Measurements from ENCODE around the gene TNIK. TPM values are rescaled to one million over a fixed set of nuclear protein-coding genes. Genes with fewer than 3 reads are reported as not detected.

Gene TNIK
- total and polyA plus RNA-seq, 10 of the 15 experiments (the other 5 are each of a cell fraction or from before 2014, with no cell fraction given), result 13.9 to 74.3 (median 48.2) TPM

GRCh38 chr3:171279972-171280371 lies 180.2 kb downstream of the TNIK start:
- Histone ChIP-seq H4K20me1 (ENCODE audit: control insufficient read depth, insufficient read depth) (no peaks in the 10 kb centered on the region), H3K4me3 (no peak overlapping the region), H3K79me2 (ENCODE audit: control insufficient read depth, insufficient read depth, low read length) (peaks cover 89% of the 10 kb centered on the region), H3K9me3 (replicated peaks; ENCODE audit: control insufficient read depth, insufficient read depth, low read length) (no peaks in the 10 kb centered on the region), H3K36me3 (ENCODE audit: control insufficient read depth in 2 of 2, insufficient read depth in 2 of 2, low read length in 1 of 2) (no peaks in the 10 kb centered on the region; a peak in 1 of 4 replicates), H3K27ac (ENCODE audit: control insufficient read depth, insufficient read depth) (peak overlapping the region; percentile 1), H3K9ac (ENCODE audit: control insufficient read depth, insufficient read depth, low read length) (no peak overlapping the region), H3K4me1 (ENCODE audit: control insufficient read depth, insufficient read depth, low read length) (peaks cover 50% of the 10 kb centered on the region), H3K27me3 (replicated peaks in 1 of 2; ENCODE audit: control insufficient read depth in 2 of 2, insufficient read depth in 2 of 2, low read length in 1 of 2) (no peaks in the 10 kb centered on the region), H2AFZ (ENCODE audit: control insufficient read depth, low read depth, low read length) (no peak overlapping the region), H3K4me2 (ENCODE audit: control insufficient read depth, insufficient read depth) (no peak overlapping the region)
- DNase-seq (ENCODE audit: low read depth, low spot score), result no peak
- ChIA-PET POLR2A (interaction anchor here (0.5 to 6.9 kb wide), 6 partner anchors 11 to 36 kb away, joined by 3 to 37 read pairs (median 4); no protein-coding TSS in a partner anchor), CTCF (interaction anchor here (1.1 to 1.5 kb wide), 3 partner anchors 14 to 92 kb away, joined by 3 to 5 read pairs (median 4); no protein-coding TSS in a partner anchor), RAD21 (ENCODE audit: unreplicated experiment) (interaction anchor here (0.9 to 10.2 kb wide), 11 partner anchors 11 to 182 kb away, joined by 3 to 97 read pairs (median 8); no protein-coding TSS in a partner anchor), SMC1A (ENCODE audit: uncharacterized antibody, unreplicated experiment) (interaction anchor here (0.7 to 28.2 kb wide), 13 partner anchors 9 to 157 kb away, joined by 3 to 657 read pairs (median 4); no protein-coding TSS in a partner anchor)
- intact Hi-C loops (cut with micrococcal nuclease; ENCODE audit: unreplicated experiment) (loop anchor here (5.0 to 10.0 kb wide), 2 partner anchors 33 to 285 kb away; no protein-coding TSS in a partner anchor), in situ Hi-C loops (cut with MboI) (no loop called here)
- TF ChIP-seq ZNF592 (IDR thresholded peaks at IDR 0.05), result no peak
- TF ChIP-seq NFIC (IDR thresholded peaks at IDR 0.05; ENCODE audit: low read depth, low read length), result no peak
- no peak for TF ChIP-seq ZNF274 (IDR thresholded peaks at IDR 0.05; ENCODE audit: insufficient read depth, insufficient read length)
- TF ChIP-seq IKZF2 (IDR thresholded peaks at IDR 0.05), result no peak
- TF ChIP-seq ZBED1 (IDR thresholded peaks at IDR 0.05; ENCODE audit: borderline replicate concordance), result no peak
- no peak for TF ChIP-seq RB1 (IDR thresholded peaks at IDR 0.05; ENCODE audit: borderline replicate concordance)
- TF ChIP-seq SUZ12 (IDR thresholded peaks at IDR 0.05; ENCODE audit: unreplicated experiment), result no peak
- no peak for TF ChIP-seq POLR2AphosphoS2 (IDR thresholded peaks at IDR 0.05; ENCODE audit: low read depth, low read length)
- TF ChIP-seq FOXK2 (IDR thresholded peaks at IDR 0.05), result no peak
- TF ChIP-seq NBN (IDR thresholded peaks at IDR 0.05), result no peak
- TF ChIP-seq RBBP5 (conservative IDR thresholded peaks at IDR 0.05), result no peak
- TF ChIP-seq SIX5 (IDR thresholded peaks at IDR 0.05; ENCODE audit: low read depth, low read length, severe bottlenecking), result no peak
- TF ChIP-seq BCL11A (IDR thresholded peaks at IDR 0.05; ENCODE audit: low read depth, low read length), result no peak
- no peak for TF ChIP-seq PBX3 (IDR thresholded peaks at IDR 0.05; ENCODE audit: insufficient replicate concordance, low read depth, low read length)
- no peak for TF ChIP-seq SUPT20H (IDR thresholded peaks at IDR 0.05; ENCODE audit: borderline replicate concordance, control insufficient read depth, low read depth, low read length)
- no peak for TF ChIP-seq ATF7 (IDR thresholded peaks at IDR 0.05; ENCODE audit: low read depth)
- no peak for FAIRE-seq
- no peak for ATAC-seq
- WGBS (ENCODE audit: insufficient coverage, insufficient replicate concordance, low lambda C conversion rate, missing lambda C conversion rate), result 98% methylated on average over 3 of the region's 3 CpGs
- BruUV-seq (replicated peaks), result no TSS peak

Measured in GM12878 (cell line).